A549 (cell line): ENCODE data around the gene TOMM6. TPM values are rescaled to one million over a fixed set of nuclear protein-coding genes. Genes with fewer than 3 reads are reported as not detected.

Experiments used
- ATAC-seq, 2 experiments: fragments of 200-7000 bp in 1 of 2; fragments of >200 bp in 1 of 2; cut with Nextera tagmentation in 1 of 2; cut with Tn5 transposase in 1 of 2; 3 replicates each; pipeline versions ENCODE4 v1.8.0 to v1.9.1; 2018 to 2020; ENCODE audit warnings: mild to moderate bottlenecking in 1 of 2, moderate library complexity in 1 of 2
- CTCF ChIA-PET: fragments of 300-600 bp; sonication (Branson Sonifier 250); formaldehyde crosslinking; extraction: SDS; loops from one replicate; lab custom pipeline; 2021; ENCODE audit warnings: antibody characterized with exemption, inconsistent platforms; lab: Yijun Ruan, JAX
- POLR2A ChIA-PET: fragments of 350-600 bp; formaldehyde crosslinking; extraction: SDS; loops from one replicate; lab custom pipeline; 2021; ENCODE audit warnings: antibody characterized with exemption, inconsistent platforms; lab: Yijun Ruan, JAX
- DNase-seq, 2 experiments: peaks; one replicate each; pipeline versions ENCODE4 v3.0.0 to v3.0.0-alpha.2; 2011 to 2016; ENCODE audit warnings: low read depth in 1 of 2, low spot score in 1 of 2
- FAIRE-seq: peaks from 2 replicates; lab custom pipeline; 2011; peaks lifted over from hg19 to GRCh38; lab: Jason Lieb, UNC
- H3K27ac ChIP-seq, 2 experiments: fragments of >200 bp; sonication (Bioruptor Twin); formaldehyde crosslinking; 3 replicates each; pipeline ENCODE4 v1.5.1; 2016 to 2017
- H3K4me1 ChIP-seq: fragments of >200 bp; sonication (Bioruptor Twin); formaldehyde crosslinking; 3 replicates; pipeline ENCODE4 v1.6.1; 2016
- H3K4me2 ChIP-seq: fragments of >200 bp; sonication (Bioruptor Twin); formaldehyde crosslinking; 3 replicates; pipeline ENCODE4 v1.6.1; 2016
- H3K4me3 ChIP-seq: fragments of >200 bp; sonication (Bioruptor Twin); formaldehyde crosslinking; 3 replicates; pipeline ENCODE4 v1.5.1; 2016
- H3K9me3 ChIP-seq: fragments of >200 bp; sonication (Bioruptor Twin); formaldehyde crosslinking; 3 replicates; pipeline ENCODE4 v1.6.1; 2016
- BCL3 ChIP-seq: fragments of >200 bp; sonication (Bioruptor Twin); formaldehyde crosslinking; IDR thresholded peaks from 3 replicates; pipeline ENCODE4 v1.6.1; 2016
- BHLHE40 ChIP-seq: IDR thresholded peaks from 2 replicates; pipeline ENCODE4 v1.6.1; 2012; ENCODE audit warnings: low read depth, low read length, inconsistent platforms
- CEBPB ChIP-seq, 2 experiments: fragments of >200 bp in 1 of 2; sonication (Bioruptor Twin) in 1 of 2; formaldehyde crosslinking in 1 of 2; IDR thresholded peaks; 2 replicates each; pipeline ENCODE4 v1.6.1; 2012 to 2016
- ESRRA ChIP-seq: fragments of 150-350 bp; IDR thresholded peaks from 2 replicates; pipeline ENCODE4 v1.6.1; 2014; ENCODE audit warnings: mild to moderate bottlenecking, low read length, borderline replicate concordance
- FOSB ChIP-seq: fragments of 250-450 bp; sonication (Bioruptor Pico); IDR thresholded peaks from 2 replicates; pipeline ENCODE4 v1.5.0; 2020; ENCODE audit warnings: mild to moderate bottlenecking, moderate library complexity
- FOSL2 ChIP-seq, 2 experiments: fragments of 450-650 bp in 1 of 2; fragments of >200 bp in 1 of 2; sonication (Bioruptor Twin) in 1 of 2; formaldehyde crosslinking; IDR thresholded peaks; 2 replicates each; pipeline versions ENCODE4 v1.5.0 to v1.6.1; 2016 to 2020; ENCODE audit warnings: mild to moderate bottlenecking in 1 of 2, moderate library complexity in 1 of 2
- FOXS1 ChIP-seq: fragments of 250-450 bp; sonication (Bioruptor Pico); IDR thresholded peaks from 2 replicates; pipeline ENCODE4 v1.5.0; 2020; ENCODE audit warnings: mild to moderate bottlenecking, moderate library complexity
- GATA3 ChIP-seq: IDR thresholded peaks from 2 replicates; pipeline ENCODE4 v1.6.1; 2012; ENCODE audit warnings: borderline replicate concordance
- HES2 ChIP-seq: fragments of >200 bp; sonication (Bioruptor Twin); formaldehyde crosslinking; IDR thresholded peaks from 2 replicates; pipeline ENCODE4 v1.6.1; 2016
- HOXB5 ChIP-seq: fragments of 250-450 bp; sonication (Bioruptor Pico); IDR thresholded peaks from 2 replicates; pipeline ENCODE4 v1.5.0; 2020; ENCODE audit warnings: mild to moderate bottlenecking, moderate library complexity
- JUN ChIP-seq, 2 experiments: fragments of >200 bp; sonication (Bioruptor Twin); formaldehyde crosslinking; IDR thresholded peaks; 2 replicates in 1 of 2; 3 replicates in 1 of 2; pipeline ENCODE4 v1.6.1; 2016 to 2017
- KDM1A ChIP-seq: fragments of 200-600 bp; sonication (generic); IDR thresholded peaks from 2 replicates; pipeline ENCODE4 v1.6.1; 2016; ENCODE audit warnings: low read depth, mild to moderate bottlenecking
- MAFK ChIP-seq: fragments of 450-650 bp; IDR thresholded peaks from 2 replicates; pipeline ENCODE4 v1.6.1; 2014; ENCODE audit not compliant: partially characterized antibody
- MAX ChIP-seq: IDR thresholded peaks from 2 replicates; pipeline ENCODE4 v1.6.1; 2012
- MAZ ChIP-seq: fragments of 150-350 bp; IDR thresholded peaks from 2 replicates; pipeline ENCODE4 v1.6.1; 2014; ENCODE audit warnings: antibody characterized with exemption, low read depth, low read length, borderline replicate concordance
- MYC ChIP-seq: IDR thresholded peaks from 2 replicates; pipeline ENCODE4 v1.6.1; 2012; ENCODE audit warnings: mild to moderate bottlenecking, inconsistent platforms, low read length, improper control_type of control experiment, borderline replicate concordance
- NFE2L2 ChIP-seq: fragments of 150-350 bp; conservative IDR thresholded peaks from 2 replicates; pipeline ENCODE4 v1.6.1; 2014; ENCODE audit warnings: low read length
- RAD21 ChIP-seq, 2 experiments: fragments of >200 bp in 1 of 2; sonication (Bioruptor Twin) in 1 of 2; formaldehyde crosslinking in 1 of 2; IDR thresholded peaks in 1 of 2; conservative IDR thresholded peaks in 1 of 2; 2 replicates in 1 of 2; 3 replicates in 1 of 2; pipeline ENCODE4 v1.6.1; 2012 to 2018; ENCODE audit warnings: inconsistent platforms in 1 of 2
- RCOR1 ChIP-seq: fragments of 150-350 bp; IDR thresholded peaks from 2 replicates; pipeline ENCODE4 v1.6.1; 2014; ENCODE audit warnings: antibody characterized with exemption, low read length, low read depth
- RFX5 ChIP-seq: fragments of 450-650 bp; IDR thresholded peaks from 2 replicates; pipeline ENCODE4 v1.7.1; 2014; ENCODE audit warnings: antibody characterized with exemption, mild to moderate bottlenecking, moderate library complexity
- RNF2 ChIP-seq: fragments of 200-600 bp; sonication (generic); IDR thresholded peaks from 2 replicates; pipeline ENCODE4 v1.6.1; 2016; ENCODE audit warnings: low read depth, mild to moderate bottlenecking, antibody characterized with exemption, moderate library complexity, borderline replicate concordance
- SMC3 ChIP-seq: fragments of >200 bp; sonication (Bioruptor Twin); formaldehyde crosslinking; IDR thresholded peaks from 3 replicates; pipeline ENCODE4 v1.6.1; 2018; ENCODE audit warnings: inconsistent platforms
- SREBF2 ChIP-seq: fragments of 450-650 bp; IDR thresholded peaks from 2 replicates; pipeline ENCODE4 v1.6.1; 2014; ENCODE audit warnings: mild to moderate bottlenecking, moderate library complexity
- TFCP2L1 ChIP-seq: fragments of 250-450 bp; sonication (Bioruptor Pico); IDR thresholded peaks from 2 replicates; pipeline ENCODE4 v1.5.0; 2021; ENCODE audit warnings: mild to moderate bottlenecking
- ZC3H11A ChIP-seq: fragments of 450-650 bp; IDR thresholded peaks from 2 replicates; pipeline ENCODE4 v1.6.1; 2014; ENCODE audit warnings: antibody characterized with exemption, mild to moderate bottlenecking
- ZSCAN20 ChIP-seq: fragments of 250-450 bp; sonication (Bioruptor Pico); IDR thresholded peaks from 2 replicates; pipeline ENCODE4 v1.8.0; 2022; ENCODE audit warnings: mild to moderate bottlenecking, moderate library complexity
- WGBS: methylation state at CpG from one replicate; pipeline ENCODE4 v1.1.6; 2017; ENCODE audit errors: missing lambda C conversion rate; 5-methylcytosine and 5-hydroxymethylcytosine counted together
- polyA plus RNA-seq, 4 experiments: library from polyadenylated mRNA; depleted of rRNA in 3 of 4; stranded (reverse); fragments of >200 nt; fragmentation: RNase III in 1 of 4; extraction: RNeasy Plus Mini Kit Qiagen cat#74134 plus additional on column Dnase treatment in 1 of 4; gene quantifications; 2 replicates in 3 of 4; 3 replicates in 1 of 4; pipeline ENCODE4 v1.2.3, GENCODE V29; 2011 to 2017

Gene TOMM6
- polyA plus RNA-seq, 2 of the 4 experiments (the other 2 are of a cell fraction), result 217 to 254 TPM

GRCh38 chr6:41832263-41832662 lies 44.8 kb downstream of the TOMM6 start:
- POLR2A ChIA-PET, result no interaction called here
- WGBS, result 79% methylated on average over 3 of the region's 3 CpGs
- CTCF ChIA-PET, result interaction anchor here (0.9 to 2.0 kb wide), 3 partner anchors 10 to 31 kb away, joined by 5 to 7 read pairs (median 6); no protein-coding TSS in a partner anchor

GRCh38 chr6:41836022-41836659 lies 48.6 kb downstream of the TOMM6 start:
- TF ChIP-seq MAX (no peak), KDM1A (no peak), BCL3 (no peak), HES2 (no peak), MAZ (no peak), JUN (IDR thresholded peaks at IDR 0.05) (no peak)
- ATAC-seq, result no peak
- no peaks in the 10 kb centered on the region for H3K4me1 ChIP-seq
- H3K4me2 ChIP-seq, result no peak overlapping the region
- H3K27ac ChIP-seq, result no peak overlapping the region
- CTCF ChIA-PET, result interaction anchor here (0.7 to 1.1 kb wide), 2 partner anchors 10 to 48 kb away, joined by 3 read pairs; partner anchors contain the start of gene TOMM6
- no peak overlapping the region for H3K4me3 ChIP-seq
- DNase-seq, result no peak
- H3K9me3 ChIP-seq, result no peaks in the 10 kb centered on the region
- POLR2A ChIA-PET, result no interaction called here
- 97% methylated on average over 5 of the region's 5 CpGs for WGBS
- FAIRE-seq, result no peak

More at GRCh38 chr6:41832263-41832662, 44.8 kb downstream of the TOMM6 start:
- DNase-seq (no peak), FAIRE-seq (no peak), ATAC-seq (no peak)
- Histone ChIP-seq H3K4me2 (no peak overlapping the region), H3K4me3 (no peak overlapping the region), H3K4me1 (no peaks in the 10 kb centered on the region), H3K9me3 (no peaks in the 10 kb centered on the region), H3K27ac (no peak overlapping the region)
- TF ChIP-seq SREBF2 (no peak), GATA3 (no peak), KDM1A (no peak), ESRRA (no peak), NFE2L2 (no peak), CEBPB (IDR thresholded peaks at IDR 0.05) (no peak), RNF2 (no peak), FOSB (CRISPR knock-in tag) (no peak), FOSL2 (IDR thresholded peaks at IDR 0.05) (no peak), FOSL2 (CRISPR knock-in tag; IDR thresholded peaks at IDR 0.05) (no peak), MAZ (no peak), TFCP2L1 (CRISPR knock-in tag) (no peak), HES2 (no peak), ZC3H11A (no peak), HOXB5 (CRISPR knock-in tag) (no peak), RFX5 (no peak), RCOR1 (no peak), ZSCAN20 (CRISPR knock-in tag) (no peak), FOXS1 (CRISPR knock-in tag) (no peak), BHLHE40 (no peak)

- no peak for ATAC-seq
- H3K27ac ChIP-seq, result no peak overlapping the region
- CTCF ChIA-PET, result no interaction called here
- WGBS, result 81% methylated on average over 2 of the region's 2 CpGs
- POLR2A ChIA-PET, result no interaction called here
- DNase-seq, result no peak
- no peak overlapping the region for H3K4me3 ChIP-seq
- TF ChIP-seq BCL3, result no peak
- no peak for TF ChIP-seq RCOR1
- TF ChIP-seq MYC, result no peak
- TF ChIP-seq RNF2, result no peak
- TF ChIP-seq RAD21 (conservative IDR thresholded peaks at IDR 0.05 in 1 of 2, IDR thresholded peaks at IDR 0.05 in 1 of 2), result no peak
- TF ChIP-seq GATA3, result no peak
- no peak for TF ChIP-seq FOSL2 (IDR thresholded peaks at IDR 0.05)
- TF ChIP-seq FOSL2 (CRISPR knock-in tag; IDR thresholded peaks at IDR 0.05), result no peak
- TF ChIP-seq SMC3, result no peak
- no peak for TF ChIP-seq MAFK
- TF ChIP-seq, all 56 proteins: peak for 0
- no peaks in the 10 kb centered on the region for H3K9me3 ChIP-seq
- no peaks in the 10 kb centered on the region for H3K4me1 ChIP-seq
- no peak overlapping the region for H3K4me2 ChIP-seq
- FAIRE-seq, result no peak
Observed at GRCh38 chr6:41836660-41837052, 49.2 kb downstream of the TOMM6 start.
